ENCODE results near the gene CETN3. TPM values are rescaled to one million over a fixed set of nuclear protein-coding genes. Genes with fewer than 3 reads are reported as not detected.
A peak's percentile ranks its signal among the peaks of the same experiment; 100 is the strongest.

Gene CETN3
- total and polyA plus RNA-seq, 2 of the 13 experiments (the other 11 are each of a cell fraction or from before 2014, with no cell fraction given): 15.4 to 71.5 TPM

- TF ChIP-seq ZNF484 (CRISPR knock-in tag; IDR thresholded peaks at IDR 0.05; ENCODE audit: borderline replicate concordance, low read depth): no peak; the same call in 1 of the 2 replicates
- TF ChIP-seq, protein P1, sequence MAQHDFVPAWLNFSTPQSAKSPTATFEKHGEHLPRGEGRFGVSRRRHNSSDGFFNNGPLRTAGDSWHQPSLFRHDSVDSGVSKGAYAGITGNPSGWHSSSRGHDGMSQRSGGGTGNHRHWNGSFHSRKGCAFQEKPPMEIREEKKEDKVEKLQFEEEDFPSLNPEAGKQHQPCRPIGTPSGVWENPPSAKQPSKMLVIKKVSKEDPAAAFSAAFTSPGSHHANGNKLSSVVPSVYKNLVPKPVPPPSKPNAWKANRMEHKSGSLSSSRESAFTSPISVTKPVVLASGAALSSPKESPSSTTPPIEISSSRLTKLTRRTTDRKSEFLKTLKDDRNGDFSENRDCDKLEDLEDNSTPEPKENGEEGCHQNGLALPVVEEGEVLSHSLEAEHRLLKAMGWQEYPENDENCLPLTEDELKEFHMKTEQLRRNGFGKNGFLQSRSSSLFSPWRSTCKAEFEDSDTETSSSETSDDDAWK (CRISPR knock-in tag; IDR thresholded peaks at IDR 0.05): no peak
- no peak for TF ChIP-seq ARNT (IDR thresholded peaks at IDR 0.05)
- TF ChIP-seq DMAP1 (CRISPR knock-in tag; IDR thresholded peaks at IDR 0.05): peak; percentile 86
- TF ChIP-seq, protein P2, sequence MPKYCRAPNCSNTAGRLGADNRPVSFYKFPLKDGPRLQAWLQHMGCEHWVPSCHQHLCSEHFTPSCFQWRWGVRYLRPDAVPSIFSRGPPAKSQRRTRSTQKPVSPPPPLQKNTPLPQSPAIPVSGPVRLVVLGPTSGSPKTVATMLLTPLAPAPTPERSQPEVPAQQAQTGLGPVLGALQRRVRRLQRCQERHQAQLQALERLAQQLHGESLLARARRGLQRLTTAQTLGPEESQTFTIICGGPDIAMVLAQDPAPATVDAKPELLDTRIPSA (CRISPR knock-in tag; IDR thresholded peaks at IDR 0.05; ENCODE audit: borderline replicate concordance): no peak
- no peak for TF ChIP-seq HHEX (CRISPR knock-in tag; IDR thresholded peaks at IDR 0.05)
- TF ChIP-seq SSRP1 (CRISPR knock-in tag; IDR thresholded peaks at IDR 0.05): no peak
- TF ChIP-seq, protein P3, sequence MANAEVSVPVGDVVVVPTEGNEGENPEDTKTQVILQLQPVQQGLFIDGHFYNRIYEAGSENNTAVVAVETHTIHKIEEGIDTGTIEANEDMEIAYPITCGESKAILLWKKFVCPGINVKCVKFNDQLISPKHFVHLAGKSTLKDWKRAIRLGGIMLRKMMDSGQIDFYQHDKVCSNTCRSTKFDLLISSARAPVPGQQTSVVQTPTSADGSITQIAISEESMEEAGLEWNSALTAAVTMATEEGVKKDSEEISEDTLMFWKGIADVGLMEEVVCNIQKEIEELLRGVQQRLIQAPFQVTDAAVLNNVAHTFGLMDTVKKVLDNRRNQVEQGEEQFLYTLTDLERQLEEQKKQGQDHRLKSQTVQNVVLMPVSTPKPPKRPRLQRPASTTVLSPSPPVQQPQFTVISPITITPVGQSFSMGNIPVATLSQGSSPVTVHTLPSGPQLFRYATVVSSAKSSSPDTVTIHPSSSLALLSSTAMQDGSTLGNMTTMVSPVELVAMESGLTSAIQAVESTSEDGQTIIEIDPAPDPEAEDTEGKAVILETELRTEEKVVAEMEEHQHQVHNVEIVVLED (CRISPR knock-in tag; IDR thresholded peaks at IDR 0.05; ENCODE audit: borderline replicate concordance): peak; percentile 59; the same call in 1 of the 2 replicates
- peak; percentile 44 for TF ChIP-seq ATF3 (CRISPR knock-in tag; IDR thresholded peaks at IDR 0.05)
- TF ChIP-seq NKX3-1 (CRISPR knock-in tag; IDR thresholded peaks at IDR 0.05): peak; percentile 41; the same call in 1 of the 2 replicates
- TF ChIP-seq ZNF263 (CRISPR knock-in tag; IDR thresholded peaks at IDR 0.05): 0 out of 2 replicates have a peak, but pooled peaks have one; percentile 9
- no peak for TF ChIP-seq TRIM22 (IDR thresholded peaks at IDR 0.05)
- TF ChIP-seq CENPT (CRISPR knock-in tag; IDR thresholded peaks at IDR 0.05; ENCODE audit: low read depth): 0 out of 2 replicates have a peak, but pooled peaks have one; percentile 49
- no peak for TF ChIP-seq PCBP1 (IDR thresholded peaks at IDR 0.05; ENCODE audit: borderline replicate concordance, low read depth, low read length)
- no peak for TF ChIP-seq ZNF251 (CRISPR knock-in tag; IDR thresholded peaks at IDR 0.05)
- TF ChIP-seq ZNF749 (CRISPR knock-in tag; IDR thresholded peaks at IDR 0.05; ENCODE audit: borderline replicate concordance): peak; percentile 92
- 0 out of 2 replicates have a peak, but pooled peaks have one; percentile 62 for TF ChIP-seq ZNF720 (CRISPR knock-in tag; IDR thresholded peaks at IDR 0.05)
Measured at GRCh38 chr5:90409318-90410177, at the start of gene CETN3 (continued).

Measured in HepG2 (cell line).